8988T (cell line): ENCODE data around the gene RGS7.
"Not testable (repeated sequence)": the region's sequence is repeated elsewhere in the genome, so short reads cannot be mapped to it uniquely, and the experiment has no call there.

Experiments used
- DNase-seq: peaks from one replicate; pipeline ENCODE4 v3.0.0; 2011

Gene RGS7

DNA sequence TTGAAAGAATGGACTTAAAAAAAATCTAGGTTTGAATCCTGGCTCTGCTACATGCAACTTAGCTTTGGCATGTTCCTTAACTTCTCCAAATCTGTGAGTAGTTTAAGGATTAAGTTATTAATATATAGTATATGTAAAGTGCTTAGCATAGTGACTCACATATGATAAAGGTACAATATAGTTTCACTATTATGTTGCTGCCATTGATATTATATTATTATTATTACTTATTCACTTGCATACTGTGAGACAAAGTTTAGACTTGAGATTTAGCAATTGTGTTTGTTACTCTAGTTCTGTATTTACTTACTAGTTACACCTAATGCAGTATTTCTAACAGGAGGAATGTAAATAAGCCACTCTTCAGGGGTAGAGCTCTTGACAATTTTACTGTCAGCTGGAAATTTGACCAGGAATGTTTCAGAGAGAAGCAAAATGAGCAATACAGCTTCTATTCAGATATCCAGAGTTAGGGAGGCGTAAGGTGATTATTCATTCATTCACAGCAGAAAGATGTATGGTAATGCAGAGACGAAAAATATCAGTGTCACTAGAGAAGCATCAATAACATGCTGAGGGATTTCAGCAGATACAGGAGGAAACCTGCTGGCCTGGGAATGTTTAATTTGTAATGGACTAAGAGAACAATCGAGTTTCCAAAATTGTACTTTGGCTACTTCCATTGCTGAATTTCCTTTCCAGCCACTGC is 25.5 kb downstream of the RGS7 start:
- no peak for DNase-seq

DNA sequence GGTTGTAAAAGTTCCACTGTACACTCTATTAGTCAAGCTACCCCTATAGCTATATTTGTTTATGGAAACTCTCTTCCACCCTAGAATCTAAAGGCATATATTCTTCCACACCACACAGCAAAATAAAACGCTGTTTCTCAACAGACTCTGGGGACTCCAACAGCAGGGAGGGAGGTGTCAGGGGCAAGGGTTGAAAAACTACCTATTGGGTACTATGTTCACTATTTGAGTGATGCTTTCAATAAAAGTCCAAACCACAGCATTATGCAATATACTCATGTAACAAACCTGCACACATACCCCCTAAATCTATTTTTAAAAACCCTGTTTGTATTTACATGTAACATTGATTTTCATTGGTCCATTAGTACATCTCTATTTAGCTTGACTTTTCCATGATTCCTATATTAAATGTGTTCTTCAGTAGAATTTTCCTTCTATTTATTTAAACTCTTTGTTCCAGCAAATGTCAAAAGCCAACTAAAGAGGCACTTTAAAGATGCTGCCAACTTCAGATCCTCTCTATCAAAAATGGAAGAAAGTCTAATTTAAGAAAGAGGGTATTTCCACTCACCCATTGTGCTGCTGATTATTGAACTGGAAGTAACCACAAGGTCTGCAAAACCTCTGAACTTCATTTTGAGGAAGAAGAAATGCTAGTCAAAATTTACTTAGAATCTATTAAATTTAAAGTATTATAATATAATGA is 26.2 kb downstream of the RGS7 start:
- DNase-seq = no peak

DNA sequence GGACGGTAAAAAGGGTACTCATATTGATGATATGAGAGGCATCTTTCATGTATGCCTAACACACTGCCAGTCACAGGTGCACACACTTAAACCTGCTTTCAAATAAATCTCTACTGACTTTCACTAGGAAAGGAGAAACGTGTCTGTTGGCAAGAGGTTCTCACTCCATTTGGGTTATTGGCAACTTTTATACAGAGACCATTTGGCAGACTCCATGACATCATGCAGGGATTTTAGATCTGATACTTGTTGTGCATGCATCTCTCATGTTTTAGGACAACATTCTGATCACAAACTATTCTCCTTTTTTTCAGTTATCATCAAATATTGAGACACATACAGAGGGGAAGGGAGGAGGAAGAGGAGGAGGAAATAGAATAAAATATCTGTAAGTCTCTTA is 31.5 kb downstream of the RGS7 start:
- no peak for DNase-seq

DNA sequence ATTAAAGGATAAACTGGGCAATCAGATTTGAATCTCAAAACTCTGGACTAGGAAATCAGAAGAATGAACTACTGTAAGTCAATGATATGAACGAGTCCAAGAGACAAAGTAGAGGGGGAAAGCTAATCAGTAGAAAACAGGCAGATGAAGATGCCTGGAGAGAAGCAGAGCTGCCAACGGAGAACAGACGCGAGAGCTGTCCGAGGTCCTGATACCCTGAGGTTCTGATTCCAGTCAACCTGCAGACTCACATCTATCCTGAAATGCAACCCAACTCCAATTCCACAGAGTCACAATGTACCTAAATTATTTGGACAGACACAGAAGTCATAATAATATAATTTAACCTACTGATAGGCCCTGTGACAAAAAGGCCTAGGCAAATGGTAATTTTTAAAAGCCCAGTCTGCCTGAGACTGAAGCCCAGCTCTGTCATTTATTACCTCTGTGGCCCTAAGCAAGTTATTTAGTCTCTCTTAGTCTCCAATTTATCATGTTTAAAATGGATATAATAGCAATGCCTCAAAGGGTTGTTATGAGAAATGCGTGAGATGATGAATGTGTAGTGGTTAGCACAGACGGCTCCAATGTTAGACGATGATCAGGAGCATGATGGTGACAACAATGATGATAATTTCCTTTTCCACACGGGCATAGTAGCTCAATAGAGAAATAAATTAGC is 33.4 kb downstream of the RGS7 start:
- DNase-seq = no peak

DNA sequence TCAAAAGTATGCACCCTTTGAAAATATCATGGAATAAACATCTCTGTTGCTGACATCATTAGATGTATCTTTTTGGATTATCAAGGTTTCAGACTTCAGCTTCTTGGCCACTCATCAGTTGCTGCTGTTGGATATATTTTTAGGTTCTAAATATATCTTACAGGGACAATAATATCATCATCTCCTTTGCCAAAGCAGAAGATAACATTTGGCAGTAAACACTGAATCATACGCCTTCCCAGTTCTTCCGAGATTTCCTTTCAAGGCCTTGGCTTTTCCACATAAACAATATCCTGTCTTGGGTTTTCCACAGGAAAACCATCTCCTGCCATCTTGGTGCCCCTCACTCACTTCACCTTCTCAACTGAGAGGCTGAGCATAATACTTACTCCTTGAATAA is 39.3 kb downstream of the RGS7 start:
- DNase-seq = no peak

DNA sequence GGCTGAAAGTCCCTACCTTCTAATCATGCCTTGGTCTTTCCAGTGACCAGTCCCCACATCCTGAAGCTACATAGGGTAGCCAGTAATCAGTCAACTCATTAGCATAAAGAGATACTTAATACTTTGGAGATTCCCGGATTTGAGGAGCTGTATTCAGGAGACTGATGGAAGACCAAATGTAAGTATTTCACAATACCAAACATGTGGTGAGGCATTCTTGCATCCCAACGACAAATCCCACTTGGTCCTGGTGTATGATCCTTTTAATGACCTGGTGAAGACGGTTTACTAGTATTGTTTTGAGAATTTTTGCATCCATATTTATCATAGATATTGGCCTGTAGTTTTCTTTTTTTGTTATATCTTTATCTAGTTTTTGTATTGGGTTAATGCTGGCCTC is 40.6 kb downstream of the RGS7 start:
- DNase-seq = no peak

DNA sequence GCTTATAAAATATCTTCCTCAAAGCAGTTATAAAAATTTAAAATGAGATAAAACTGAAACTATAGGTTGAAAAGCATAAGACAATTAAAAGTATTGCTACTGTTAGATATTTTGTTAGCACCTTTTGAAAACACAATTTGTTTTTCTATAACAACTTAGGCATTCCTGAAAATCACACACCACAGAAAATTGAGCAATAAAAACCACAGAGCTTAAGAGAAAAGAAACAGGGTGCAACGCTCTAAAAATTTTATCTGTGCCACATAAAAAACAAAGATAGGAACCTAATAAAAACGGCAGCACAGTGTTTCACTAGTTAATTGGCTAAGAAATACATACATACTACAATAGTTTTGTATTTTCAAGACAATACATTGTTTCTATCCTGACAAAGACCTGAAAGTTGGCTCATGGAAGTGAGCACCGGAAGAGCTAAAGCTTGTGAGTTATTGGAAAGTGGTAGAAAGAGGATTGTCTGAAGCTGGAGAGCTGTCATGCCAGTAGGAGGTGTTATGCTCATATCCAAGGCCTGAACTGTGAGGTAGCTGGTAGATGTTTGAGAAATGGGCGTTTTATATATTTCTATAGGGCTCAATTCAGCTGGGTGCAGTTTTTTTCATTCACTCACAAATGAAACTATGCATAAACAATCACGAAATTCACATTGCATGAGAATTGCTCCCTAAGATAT is 45.8 kb downstream of the RGS7 start:
- no peak for DNase-seq

DNA sequence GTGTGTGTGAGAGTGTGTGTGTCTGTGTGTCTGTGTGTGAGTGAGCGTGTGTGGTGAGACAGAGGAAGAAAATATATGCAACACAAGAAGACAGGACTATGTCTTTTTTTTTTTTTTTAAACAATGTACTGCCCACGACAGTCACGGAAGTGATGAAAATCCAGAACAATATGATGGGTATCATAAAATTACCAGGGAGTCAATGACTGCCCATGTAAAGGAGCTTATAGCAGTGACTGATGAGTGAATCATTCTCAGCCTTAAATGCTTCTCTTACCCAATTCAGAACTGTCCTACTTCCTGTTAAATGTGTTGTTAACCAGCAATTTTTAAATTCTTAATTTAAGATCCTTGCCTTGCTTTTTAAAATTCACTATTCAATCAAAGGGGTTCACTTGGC is 46.6 kb downstream of the RGS7 start:
- DNase-seq = no peak

DNA sequence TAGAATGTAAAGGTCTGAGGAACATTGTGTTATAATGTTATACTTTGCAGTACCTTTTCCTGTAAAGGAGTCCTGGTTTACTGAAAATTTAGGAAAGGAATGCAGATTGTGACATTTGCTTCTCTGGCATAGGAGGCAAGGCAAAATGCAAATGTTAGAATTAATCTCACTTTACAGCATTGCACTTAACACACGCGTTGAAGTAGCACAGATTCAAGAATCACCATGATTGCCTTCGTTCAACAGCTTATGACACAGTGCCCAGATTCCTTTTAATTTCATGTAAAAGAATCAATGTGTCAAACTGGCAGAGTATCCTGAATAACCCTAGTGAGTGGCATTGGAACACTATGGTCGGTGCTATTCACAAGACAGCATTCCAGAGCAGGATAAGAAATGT is 47.4 kb downstream of the RGS7 start:
- DNase-seq = no peak

DNA sequence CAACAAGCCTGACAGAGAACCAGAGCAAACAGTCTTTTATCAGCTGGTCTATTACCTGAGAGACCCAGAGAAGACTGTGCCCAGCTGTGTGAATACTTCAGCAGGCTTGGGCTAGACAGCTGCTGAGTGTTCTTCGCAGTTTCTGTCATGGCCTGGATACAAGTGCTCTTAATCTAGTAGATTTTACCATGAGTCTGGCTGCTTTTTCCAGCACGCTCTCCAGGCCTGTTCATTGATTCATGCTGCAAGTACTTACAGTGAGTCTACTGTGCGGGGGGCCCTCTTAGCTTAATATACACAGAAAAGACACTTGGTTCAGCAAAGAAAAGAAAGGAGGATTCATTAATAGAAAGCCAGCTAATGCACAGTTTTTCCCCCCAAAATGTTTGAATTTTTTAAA is 48.5 kb downstream of the RGS7 start:
- no peak for DNase-seq

DNA sequence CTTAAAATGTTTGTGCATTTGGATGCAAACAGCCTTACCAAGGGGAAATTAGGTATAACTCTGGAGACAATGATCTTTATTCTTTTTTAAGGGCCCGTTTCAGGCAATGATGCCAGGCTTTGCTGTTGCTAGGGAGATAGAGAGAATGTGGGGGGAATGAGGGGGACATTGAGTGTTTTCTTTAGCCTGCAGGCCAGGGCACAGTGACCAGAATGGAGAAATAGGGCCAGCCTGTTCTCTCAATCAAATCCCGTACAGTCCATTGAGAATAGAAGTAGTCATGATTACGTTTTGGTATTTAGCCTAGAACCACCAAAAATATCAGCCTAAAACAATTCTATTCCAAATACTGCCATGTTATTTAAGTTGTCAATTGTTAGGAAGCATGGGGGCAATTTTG is 49.0 kb downstream of the RGS7 start:
- DNase-seq = no peak

DNA sequence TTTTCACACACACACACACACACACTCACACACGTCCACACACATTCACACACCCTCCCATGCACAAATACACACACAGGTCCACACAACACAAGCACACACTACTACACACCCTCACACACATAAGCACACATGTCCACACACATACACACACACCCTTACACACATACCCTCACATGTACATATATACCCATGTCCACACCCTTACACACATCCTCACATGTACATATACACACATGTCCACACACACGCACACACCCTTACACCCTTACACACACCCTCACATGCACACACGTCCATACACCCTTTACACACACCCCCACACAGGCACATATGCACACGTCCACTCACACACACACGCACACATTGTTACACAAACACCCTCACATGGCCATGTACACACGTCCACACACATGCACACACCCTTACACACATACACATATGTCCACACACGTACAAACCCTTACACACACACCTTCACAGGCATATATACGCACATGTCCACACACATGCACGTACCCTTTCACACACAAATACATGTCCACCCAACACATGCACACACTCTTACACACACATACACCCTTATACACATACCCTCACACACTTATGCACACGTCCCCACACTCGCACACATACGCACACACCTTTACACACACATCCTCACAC is 50.7 kb downstream of the RGS7 start:
- no peak for DNase-seq

DNA sequence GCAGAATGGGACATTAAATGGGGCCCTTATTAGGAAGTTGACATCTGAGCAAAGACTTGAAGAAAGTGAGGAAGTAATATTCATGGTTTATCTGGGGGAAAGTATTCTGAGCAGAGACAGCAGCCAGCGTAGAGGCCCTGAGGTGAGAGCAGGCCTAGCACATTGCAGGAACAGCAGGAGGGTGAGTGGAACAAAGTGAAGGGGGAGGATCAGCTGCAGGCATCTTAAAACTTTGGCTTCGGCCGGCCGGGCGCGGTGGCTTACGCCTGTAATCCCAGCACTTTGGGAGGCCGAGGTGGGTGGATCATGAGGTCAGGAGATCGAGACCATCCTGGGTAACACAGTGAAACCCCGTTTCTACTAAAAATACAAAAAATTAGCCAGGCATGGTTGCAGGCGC is 55.0 kb downstream of the RGS7 start:
- not testable (repeated sequence) for DNase-seq

DNA sequence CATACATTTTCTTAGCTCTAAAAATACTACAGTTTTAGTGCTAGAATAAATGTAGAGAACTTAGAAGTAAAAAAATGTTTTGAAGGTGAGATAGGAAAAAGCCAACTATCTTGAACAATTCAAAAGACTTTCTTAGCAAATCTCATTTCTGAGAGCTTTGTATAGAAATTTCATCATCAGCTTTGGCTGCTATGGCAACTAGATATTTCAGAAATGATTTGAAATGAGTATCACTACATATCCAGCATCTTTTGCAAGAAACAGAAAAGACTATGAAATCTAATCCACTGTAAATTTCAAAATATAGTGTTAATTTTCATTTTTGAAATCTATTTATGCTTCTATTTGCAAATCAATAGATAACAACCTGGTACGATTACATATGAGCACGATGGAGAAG is 57.7 kb downstream of the RGS7 start:
- no peak for DNase-seq

DNA sequence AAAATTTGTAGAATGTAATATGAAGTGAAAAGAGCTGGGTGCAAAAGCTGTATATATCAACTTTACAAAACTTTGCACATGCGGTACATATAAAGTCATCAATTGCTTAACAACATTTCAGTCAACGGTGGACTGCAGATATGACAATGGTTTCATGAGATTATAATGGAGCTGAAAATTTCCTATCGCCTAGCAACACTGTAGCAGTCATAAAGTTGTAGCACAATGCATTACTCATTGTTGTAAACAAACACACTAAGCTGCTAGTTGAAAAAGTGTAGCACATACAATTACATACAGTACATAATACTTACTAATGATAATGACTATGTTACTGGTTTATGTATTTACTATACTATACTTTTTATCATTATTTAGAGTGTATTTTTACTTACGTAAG is 64.0 kb downstream of the RGS7 start:
- DNase-seq = no peak

DNA sequence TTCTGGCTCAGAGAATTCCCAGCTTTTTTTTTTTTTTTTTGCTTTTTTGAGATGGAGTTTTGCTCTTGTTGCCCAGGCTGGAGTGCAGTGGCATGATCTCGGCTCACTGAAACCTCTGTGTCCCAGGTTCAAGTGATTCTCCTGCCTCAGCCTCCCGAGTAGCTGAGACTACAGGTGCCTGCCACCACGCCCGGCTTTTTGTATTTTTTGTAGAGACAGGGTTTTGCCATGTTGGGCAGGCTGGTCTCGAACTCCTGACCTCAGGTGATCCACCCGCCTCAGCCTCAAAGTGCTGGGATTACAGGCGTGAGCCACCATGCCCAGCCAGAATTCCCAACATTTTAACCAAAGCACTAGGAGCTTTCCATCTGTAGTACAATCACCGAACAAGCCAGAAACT is 65.5 kb downstream of the RGS7 start:
- not testable (repeated sequence) for DNase-seq

DNA sequence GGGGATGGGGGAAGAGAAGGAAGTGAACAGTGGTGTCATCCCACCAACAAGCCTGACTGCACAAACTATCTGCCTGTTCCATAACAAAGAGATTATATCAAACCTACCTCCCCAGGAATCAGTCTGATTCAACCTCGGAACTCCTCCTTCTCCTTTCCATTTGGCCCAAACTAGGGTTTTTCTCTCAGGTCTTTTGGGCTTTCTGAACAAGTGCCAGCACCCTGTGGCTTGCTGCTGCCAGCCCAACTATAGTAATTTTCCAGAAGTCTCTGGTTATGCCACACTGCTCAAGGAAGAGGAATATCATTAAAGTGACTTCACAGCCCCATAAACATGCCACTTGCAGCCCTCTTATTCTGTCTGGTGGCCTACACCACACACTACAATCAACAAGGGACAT is 70.5 kb downstream of the RGS7 start:
- no peak for DNase-seq

DNA sequence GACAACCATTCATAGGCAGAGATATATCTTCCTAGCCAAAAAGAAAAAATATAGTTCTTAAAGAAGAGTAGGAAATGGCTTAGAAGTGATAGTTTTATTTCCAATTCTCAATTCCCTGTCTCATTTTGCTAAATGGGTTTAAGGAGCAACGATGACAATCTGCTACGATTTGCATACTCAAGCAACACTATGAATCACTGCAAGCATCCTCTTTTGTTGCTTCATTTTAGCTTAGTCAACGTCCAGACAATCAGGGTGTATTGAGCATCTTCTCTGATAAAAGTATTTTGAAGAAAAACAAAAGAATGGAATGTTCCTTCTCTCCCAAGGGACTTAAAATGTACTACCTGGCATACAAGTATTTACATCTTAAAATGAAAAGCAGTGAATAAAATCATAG is 80.6 kb downstream of the RGS7 start:
- no peak for DNase-seq

DNA sequence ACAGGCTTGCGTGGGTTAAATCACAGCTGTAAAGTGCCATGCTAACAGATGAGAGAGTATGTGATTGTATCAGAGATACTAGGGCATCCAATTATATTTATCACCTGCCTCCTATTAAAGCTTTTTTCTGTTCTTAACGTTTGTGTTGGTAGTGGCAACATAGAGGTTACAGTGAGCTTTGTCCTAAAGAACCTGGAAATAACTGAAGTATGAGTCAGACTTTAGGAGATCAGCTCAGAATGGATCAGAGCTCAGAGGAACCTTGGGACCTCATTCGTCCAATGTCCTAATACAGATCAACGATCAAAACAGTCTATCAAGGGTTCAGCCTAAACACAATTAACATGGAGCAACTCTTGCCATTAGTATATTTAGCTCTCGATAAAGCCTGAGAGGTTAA is 81.0 kb downstream of the RGS7 start:
- DNase-seq = no peak

DNA sequence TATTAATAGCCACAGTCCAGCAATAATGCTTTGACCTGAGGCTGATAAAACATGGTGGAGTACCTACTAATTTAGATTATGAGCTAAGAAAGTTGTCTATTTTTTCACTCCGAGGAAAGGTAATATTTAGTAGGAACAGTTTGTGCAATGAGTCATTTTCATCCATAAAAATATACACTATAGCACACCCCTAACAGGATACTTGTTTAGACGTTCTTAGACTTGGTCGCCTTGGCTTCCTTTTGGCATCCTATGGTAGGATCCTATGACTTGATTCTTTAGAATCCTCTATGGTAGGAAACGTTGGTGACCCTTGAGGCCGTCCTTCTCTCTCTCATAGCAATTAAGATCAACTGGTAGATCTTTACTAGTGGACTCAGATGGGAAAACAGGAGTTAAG is 81.8 kb downstream of the RGS7 start:
- DNase-seq = no peak

DNA sequence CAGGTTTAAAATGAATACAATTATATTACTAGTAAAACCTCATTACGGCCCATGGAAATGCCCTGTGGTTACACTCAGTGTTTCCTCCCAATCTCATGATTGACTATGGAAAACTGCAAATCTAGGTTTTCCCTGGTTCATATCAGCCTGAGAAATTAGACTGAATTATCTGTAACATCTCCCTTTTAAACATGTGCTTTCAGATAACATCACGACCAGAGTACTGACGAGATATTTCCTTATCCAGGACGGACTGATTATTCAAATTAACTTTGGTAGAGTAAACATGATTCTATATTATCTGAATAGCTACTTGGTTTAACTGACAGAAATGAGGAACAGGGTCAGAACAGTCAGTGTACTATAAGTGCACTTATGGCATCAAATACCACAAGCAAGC is 82.3 kb downstream of the RGS7 start:
- DNase-seq = no peak

DNA sequence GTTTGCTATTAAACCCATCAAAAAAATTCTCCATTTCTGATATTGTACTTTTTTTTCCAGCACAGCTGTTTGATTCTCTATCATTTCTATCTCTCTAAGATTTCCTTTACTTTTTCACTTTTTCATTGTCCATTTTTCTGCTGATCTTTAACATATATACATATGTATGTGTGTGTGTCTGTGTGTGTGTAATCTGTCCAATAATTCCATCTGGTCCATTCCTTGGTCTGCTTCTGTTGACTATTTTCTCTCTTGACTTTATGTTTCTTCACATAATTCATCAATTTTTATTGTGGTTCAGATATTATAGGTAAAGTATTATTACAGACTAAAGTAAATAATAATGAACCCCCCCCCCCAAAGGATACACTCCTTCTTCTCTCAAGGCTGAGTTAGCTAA is 84.2 kb downstream of the RGS7 start:
- DNase-seq = no peak

DNA sequence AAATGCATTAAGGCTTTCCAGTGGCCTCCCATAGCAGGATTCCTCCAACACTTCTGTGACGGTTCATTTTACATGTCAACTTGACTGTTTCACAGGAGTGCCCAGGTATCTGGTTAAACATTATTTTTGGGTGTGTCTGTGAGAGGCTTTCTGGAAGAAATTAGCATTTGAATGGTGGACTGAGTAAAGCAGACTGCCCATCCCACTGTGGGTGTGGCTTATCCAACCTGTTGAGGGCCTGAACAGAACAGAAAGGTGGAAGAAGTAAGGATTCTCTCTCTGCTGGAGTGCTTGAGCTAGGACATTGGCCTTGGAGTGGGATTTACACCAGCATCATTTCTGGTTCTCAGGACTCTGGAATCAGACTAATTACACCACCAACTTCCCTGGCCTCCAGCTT is 85.6 kb downstream of the RGS7 start:
- DNase-seq = no peak
